H9 (cell line): ENCODE results near the gene DDX21. TPM values are rescaled to one million over a fixed set of nuclear protein-coding genes. Genes with fewer than 3 reads are reported as not detected.

Experiments used
- DNase-seq: peaks from one replicate; pipeline ENCODE4 v3.0.0-alpha.2; 2017
- H2AFZ ChIP-seq: one replicate; pipeline ENCODE4 v1.6.1; 2013; ENCODE audit warnings: mild to moderate bottlenecking, low read length, control low read depth, moderate library complexity
- H2AK5ac ChIP-seq: 2 replicates; pipeline ENCODE4 v1.6.1; 2013; ENCODE audit warnings: low read length, control low read depth, mixed read lengths; ENCODE audit not compliant: insufficient read length
- H2BK120ac ChIP-seq: one replicate; pipeline ENCODE4 v1.6.1; 2013; ENCODE audit warnings: low read depth, mild to moderate bottlenecking, low read length, control low read depth, inconsistent platforms; ENCODE audit not compliant: poor library complexity, severe bottlenecking
- H2BK12ac ChIP-seq: 2 replicates; pipeline ENCODE4 v1.6.1; 2013; ENCODE audit warnings: low read length, control low read depth, mixed read lengths, low read depth; ENCODE audit not compliant: insufficient read length
- H2BK15ac ChIP-seq: 2 replicates; pipeline ENCODE4 v1.6.1; 2013; ENCODE audit warnings: low read depth, low read length, control low read depth
- H2BK20ac ChIP-seq: one replicate; pipeline ENCODE4 v1.6.1; 2013; ENCODE audit warnings: low read depth, mild to moderate bottlenecking, low read length, control low read depth, inconsistent platforms; ENCODE audit not compliant: poor library complexity, severe bottlenecking
- H2BK5ac ChIP-seq: 2 replicates; pipeline ENCODE4 v1.6.1; 2013; ENCODE audit warnings: low read length, control low read depth, mixed read lengths; ENCODE audit not compliant: insufficient read length
- H3K14ac ChIP-seq: 2 replicates; pipeline ENCODE4 v1.6.1; 2013; ENCODE audit warnings: low read length, control low read depth; ENCODE audit not compliant: insufficient read depth
- H3K18ac ChIP-seq: 2 replicates; pipeline ENCODE4 v1.6.1; 2013; ENCODE audit warnings: low read depth, mild to moderate bottlenecking, mixed read lengths, low read length, control low read depth; ENCODE audit not compliant: insufficient read length
- H3K23ac ChIP-seq: 2 replicates; pipeline ENCODE4 v1.6.1; 2013; ENCODE audit warnings: low read length, control low read depth, mixed read lengths, low read depth; ENCODE audit not compliant: insufficient read length
- H3K23me2 ChIP-seq: 2 replicates; pipeline ENCODE4 v1.6.1; 2013; ENCODE audit warnings: low read depth, mild to moderate bottlenecking, mixed read lengths, low read length, control low read depth; ENCODE audit not compliant: insufficient read length, poor library complexity, severe bottlenecking
- H3K27ac ChIP-seq: 2 replicates; pipeline ENCODE4 v1.5.1; 2013; ENCODE audit warnings: low read length, control low read depth, mixed read lengths, low read depth; ENCODE audit not compliant: insufficient read length
- H3K27me3 ChIP-seq: 2 replicates; pipeline ENCODE4 v1.6.1; 2013; ENCODE audit warnings: low read length, control low read depth, inconsistent platforms; ENCODE audit not compliant: insufficient read depth
- H3K4ac ChIP-seq: 2 replicates; pipeline ENCODE4 v1.6.1; 2013; ENCODE audit warnings: low read depth, mild to moderate bottlenecking, control low read depth, inconsistent platforms, low read length, moderate library complexity
- H3K4me1 ChIP-seq: 2 replicates; pipeline ENCODE4 v1.6.1; 2013; ENCODE audit warnings: low read length, control low read depth, inconsistent platforms; ENCODE audit not compliant: insufficient read depth
- H3K4me2 ChIP-seq: 2 replicates; pipeline ENCODE4 v1.6.1; 2013; ENCODE audit warnings: low read length, control low read depth, mixed read lengths; ENCODE audit not compliant: insufficient read length, insufficient read depth
- H3K56ac ChIP-seq: 2 replicates; pipeline ENCODE4 v1.6.1; 2013; ENCODE audit warnings: low read depth, mild to moderate bottlenecking, mixed read lengths, low read length, control low read depth; ENCODE audit not compliant: insufficient read length
- H3K79me1 ChIP-seq: 2 replicates; pipeline ENCODE4 v1.6.1; 2013; ENCODE audit warnings: low read depth, mild to moderate bottlenecking, moderate library complexity, low read length, control low read depth, inconsistent platforms; ENCODE audit not compliant: insufficient read depth, poor library complexity, severe bottlenecking
- H3K79me2 ChIP-seq: 2 replicates; pipeline ENCODE4 v1.6.1; 2013; ENCODE audit warnings: low read length, control low read depth, inconsistent platforms; ENCODE audit not compliant: insufficient read depth
- H3K9ac ChIP-seq: 2 replicates; pipeline ENCODE4 v1.6.1; 2013; ENCODE audit warnings: low read length, control low read depth, mixed read lengths; ENCODE audit not compliant: insufficient read length; ENCODE audit errors: extremely low read depth
- H3K9me3 ChIP-seq: one replicate; pipeline ENCODE4 v1.6.1; 2013; ENCODE audit warnings: low read depth, low read length, inconsistent platforms; ENCODE audit not compliant: control insufficient read depth
- H3T11ph ChIP-seq: one replicate; pipeline ENCODE4 v1.6.1; 2013; ENCODE audit warnings: mild to moderate bottlenecking, low read length, control low read depth, inconsistent platforms
- H4K20me1 ChIP-seq: one replicate; pipeline ENCODE4 v1.6.1; 2013; ENCODE audit not compliant: control insufficient read depth, insufficient read length, insufficient read depth
- H4K5ac ChIP-seq: 2 replicates; pipeline ENCODE4 v1.6.1; 2013; ENCODE audit warnings: low read depth, mild to moderate bottlenecking, mixed read lengths, low read length, control low read depth; ENCODE audit not compliant: insufficient read length
- H4K8ac ChIP-seq: replicated peaks from 2 replicates; pipeline ENCODE4 v1.6.1; 2013; ENCODE audit warnings: low read length, control low read depth, mixed read lengths, low read depth; ENCODE audit not compliant: insufficient read length
- H4K91ac ChIP-seq: 2 replicates; pipeline ENCODE4 v1.6.1; 2013; ENCODE audit warnings: low read depth, mild to moderate bottlenecking, moderate library complexity, mixed read lengths, low read length, control low read depth; ENCODE audit not compliant: insufficient read length
- H3K27ac Mint-ChIP-seq, 3 experiments: 2 replicates in 2 of 3; 3 replicates in 1 of 3; pipeline ENCODE4 v1.8.0; 2020 to 2021; ENCODE audit warnings: mixed read lengths in 3 of 3, mild to moderate bottlenecking in 1 of 3, moderate library complexity in 1 of 3
- H3K27me3 Mint-ChIP-seq: 2 replicates; pipeline ENCODE4 v1.8.0; 2021; ENCODE audit warnings: low read depth, mild to moderate bottlenecking, moderate library complexity, mixed read lengths
- H3K36me3 Mint-ChIP-seq, 3 experiments: 2 replicates in 2 of 3; 3 replicates in 1 of 3; pipeline ENCODE4 v1.8.0; 2020 to 2021; ENCODE audit warnings: low read depth in 3 of 3, mixed read lengths in 3 of 3; ENCODE audit not compliant: insufficient read depth in 1 of 3
- H3K4me1 Mint-ChIP-seq, 2 experiments: 2 replicates each; pipeline ENCODE4 v1.8.0; 2020; ENCODE audit warnings: mixed read lengths in 2 of 2
- H3K4me3 Mint-ChIP-seq, 2 experiments: 2 replicates in 1 of 2; 3 replicates in 1 of 2; pipeline ENCODE4 v1.8.0; 2020 to 2021; ENCODE audit warnings: mild to moderate bottlenecking in 2 of 2, mixed read lengths in 2 of 2, moderate library complexity in 1 of 2
- H3K9me3 Mint-ChIP-seq, 2 experiments: 2 replicates in 1 of 2; 3 replicates in 1 of 2; pipeline ENCODE4 v1.8.0; 2020; ENCODE audit warnings: mild to moderate bottlenecking in 2 of 2, mixed read lengths in 2 of 2, moderate library complexity in 1 of 2
- CTCF ChIP-seq: fragments of 200-600 bp; sonication (generic); conservative IDR thresholded peaks from 3 replicates; pipeline ENCODE4 v1.8.0; 2021; ENCODE audit warnings: antibody characterized with exemption, mild to moderate bottlenecking
- WGBS: extraction: QIAGEN DNeasy Blood & Tissue Kit; methylation state at CpG from one replicate; pipeline ENCODE4 v1.1.7; 2013; ENCODE audit warnings: missing lambda C conversion rate, low lambda C conversion rate, mixed read lengths; ENCODE audit not compliant: insufficient read length; ENCODE audit errors: extremely low coverage; 5-methylcytosine and 5-hydroxymethylcytosine counted together
- total RNA-seq: library from RNA; stranded (reverse); gene quantifications from 2 replicates; pipeline ENCODE4 v1.2.1, GENCODE V29; 2021

The DDX21 gene
- total RNA-seq, 1 experiment from 2014 or later, result 180 TPM

- H3K23me2 ChIP-seq, result no peaks in the 10 kb centered on the region
- no CpG with 5 or more reads among the region's 3 CpGs for WGBS
- no peaks in the 10 kb centered on the region for H3K9me3 Mint-ChIP-seq
Observed at GRCh38 chr10:68987611-68988010, 31.6 kb downstream of the DDX21 start.

More at GRCh38 chr10:68987611-68988010, 31.6 kb downstream of the DDX21 start:
- TF ChIP-seq CTCF, result no peak
- H3K18ac ChIP-seq, result no peak overlapping the region
- H2AFZ ChIP-seq, result no peak overlapping the region
- H3K4me2 ChIP-seq, result no peak overlapping the region
- Mint-ChIP-seq H3K27ac (peak overlapping the region in 1 of 3 experiments; percentile 47; a peak in 2 of 7 replicates), H3K4me3 (peak overlapping the region in 1 of 2 experiments; percentile 100; a peak in 1 of 5 replicates), H3K27me3 (no peaks in the 10 kb centered on the region; the same call in 1 of the 2 replicates), H3K4me1 (peaks cover 14 to 23% of the 10 kb centered on the region in 2 experiments), H3K36me3 (peaks cover 9 to 47% (median 32%) of the 10 kb centered on the region in 3 experiments; a peak in 6 of 7 replicates)
- DNase-seq, result no peak
- H4K8ac ChIP-seq, result no peak overlapping the region
- no peak overlapping the region for H3K4ac ChIP-seq
- H3K79me1 ChIP-seq, result no peaks in the 10 kb centered on the region
- no peak overlapping the region for H2BK120ac ChIP-seq
- H2BK20ac ChIP-seq, result no peak overlapping the region
- no peaks in the 10 kb centered on the region; the same call in 1 of the 2 replicates for H3K4me1 ChIP-seq
- H3K27ac ChIP-seq, result no peak overlapping the region
- no peak overlapping the region for H4K5ac ChIP-seq
- no peaks in the 10 kb centered on the region for H3K27me3 ChIP-seq
- no peak overlapping the region for H3T11ph ChIP-seq
- no peak overlapping the region for H3K9ac ChIP-seq
- H3K9me3 ChIP-seq, result no peaks in the 10 kb centered on the region
- no peak overlapping the region for H2AK5ac ChIP-seq
- H2BK5ac ChIP-seq, result no peak overlapping the region
- H3K56ac ChIP-seq, result no peak overlapping the region
- no peak overlapping the region for H2BK15ac ChIP-seq
- H3K79me2 ChIP-seq, result peaks cover 13% of the 10 kb centered on the region; the same call in 1 of the 2 replicates
- no peak overlapping the region for H3K14ac ChIP-seq
- H4K91ac ChIP-seq, result no peak overlapping the region
- no peaks in the 10 kb centered on the region for H4K20me1 ChIP-seq
- no peak overlapping the region for H3K23ac ChIP-seq
- no peak overlapping the region for H2BK12ac ChIP-seq
